Neutrophil (primary cell): Measurements from ENCODE around the gene CR1.

Experiments used
- H3K27ac ChIP-seq: fragments of 200-600 bp; sonication (generic); 2 replicates; pipeline ENCODE4 v1.5.1; 2016; ENCODE audit warnings: mild to moderate bottlenecking, moderate library complexity
- H3K27me3 ChIP-seq: fragments of 200-600 bp; sonication (generic); 2 replicates; pipeline ENCODE4 v1.6.0; 2016; ENCODE audit warnings: mild to moderate bottlenecking
- H3K36me3 ChIP-seq: fragments of 200-600 bp; sonication (generic); 2 replicates; pipeline ENCODE4 v1.5.1; 2017
- H3K4me1 ChIP-seq, 2 experiments: fragments of 200-600 bp in 1 of 2; sonication (generic) in 1 of 2; 1 replicate in 1 of 2; 2 replicates in 1 of 2; pipeline versions ENCODE4 v1.5.1 to v1.6.1; 2013 to 2016; ENCODE audit warnings: low read depth in 1 of 2, low read length in 1 of 2, mild to moderate bottlenecking in 1 of 2, moderate library complexity in 1 of 2; ENCODE audit not compliant: control insufficient read depth in 1 of 2, insufficient read depth in 1 of 2
- H3K4me3 ChIP-seq, 2 experiments: fragments of 200-600 bp in 1 of 2; sonication (generic) in 1 of 2; 1 replicate in 1 of 2; 2 replicates in 1 of 2; pipeline ENCODE4 v1.5.1; 2013 to 2016; ENCODE audit warnings: low read depth in 1 of 2, low read length in 1 of 2, mild to moderate bottlenecking in 1 of 2, moderate library complexity in 1 of 2
- H3K9me3 ChIP-seq: fragments of 200-600 bp; sonication (generic); 2 replicates; pipeline ENCODE4 v1.5.1; 2016
- CTCF ChIP-seq: fragments of 200-600 bp; sonication (generic); IDR thresholded peaks from 2 replicates; pipeline ENCODE4 v1.5.1; 2016; ENCODE audit warnings: antibody characterized with exemption

CR1 gene

GRCh38 chr1:207459008-207459407 is 36.9 kb upstream of the CR1 start:
- no peak overlapping the region for H3K27ac ChIP-seq
- no peaks in the 10 kb centered on the region for H3K9me3 ChIP-seq

GRCh38 chr1:207461649-207462048 is 34.3 kb upstream of the CR1 start:
- no peak for TF ChIP-seq CTCF
- Histone ChIP-seq H3K27ac (no peak overlapping the region), H3K9me3 (no peaks in the 10 kb centered on the region), H3K27me3 (peaks cover 31% of the 10 kb centered on the region), H3K4me1 (no peaks in the 10 kb centered on the region), H3K36me3 (no peaks in the 10 kb centered on the region), H3K4me3 (no peak overlapping the region)

More at GRCh38 chr1:207459008-207459407, 36.9 kb upstream of the CR1 start:
- Histone ChIP-seq H3K4me3 (no peak overlapping the region), H3K27me3 (peaks cover 44% of the 10 kb centered on the region), H3K4me1 (peaks cover 6 to 11% of the 10 kb centered on the region in 2 experiments), H3K36me3 (no peaks in the 10 kb centered on the region)
- no peak for TF ChIP-seq CTCF

GRCh38 chr1:207462535-207462934 is 33.4 kb upstream of the CR1 start:
- Histone ChIP-seq H3K4me1 (no peaks in the 10 kb centered on the region), H3K9me3 (no peaks in the 10 kb centered on the region), H3K27ac (no peak overlapping the region), H3K27me3 (peaks cover 25% of the 10 kb centered on the region), H3K36me3 (no peaks in the 10 kb centered on the region), H3K4me3 (no peak overlapping the region)
- TF ChIP-seq CTCF = no peak

GRCh38 chr1:207463021-207463420 is 32.9 kb upstream of the CR1 start:
- H3K9me3 ChIP-seq = no peaks in the 10 kb centered on the region
- no peaks in the 10 kb centered on the region for H3K36me3 ChIP-seq
- TF ChIP-seq CTCF = no peak
- H3K27ac ChIP-seq = no peak overlapping the region
- peaks cover 20% of the 10 kb centered on the region for H3K27me3 ChIP-seq
- no peaks in the 10 kb centered on the region for H3K4me1 ChIP-seq
- H3K4me3 ChIP-seq = no peak overlapping the region

- no peak for TF ChIP-seq CTCF
Observed at GRCh38 chr1:207463571-207463970, 32.4 kb upstream of the CR1 start.

GRCh38 chr1:207470927-207471326 is 25.0 kb upstream of the CR1 start:
- no peak for TF ChIP-seq CTCF

More at GRCh38 chr1:207463571-207463970, 32.4 kb upstream of the CR1 start:
- no peaks in the 10 kb centered on the region for H3K4me1 ChIP-seq
- no peak overlapping the region for H3K4me3 ChIP-seq
- H3K27ac ChIP-seq = no peak overlapping the region
- H3K36me3 ChIP-seq = no peaks in the 10 kb centered on the region
- H3K9me3 ChIP-seq = no peaks in the 10 kb centered on the region
- H3K27me3 ChIP-seq = peaks cover 18% of the 10 kb centered on the region

More at GRCh38 chr1:207470927-207471326, 25.0 kb upstream of the CR1 start:
- Histone ChIP-seq H3K27me3 (peaks cover 10% of the 10 kb centered on the region), H3K36me3 (no peaks in the 10 kb centered on the region), H3K9me3 (no peaks in the 10 kb centered on the region), H3K27ac (no peak overlapping the region), H3K4me1 (no peaks in the 10 kb centered on the region), H3K4me3 (no peak overlapping the region)
